Measurements from ENCODE around the gene AK8. TPM values are rescaled to one million over a fixed set of nuclear protein-coding genes. Genes with fewer than 3 reads are reported as not detected.

AK8 gene
- total and polyA plus RNA-seq, 2 experiments from 2014 or later: 0.14 to 0.78 TPM

GRCh38 chr9:132818588-132818987, 59.5 kb downstream of the AK8 start (continued):
- no peak for TF ChIP-seq ZNF462 (CRISPR knock-in tag; IDR thresholded peaks at IDR 0.05)
- no peak for TF ChIP-seq STAT1 (IDR thresholded peaks at IDR 0.05; ENCODE audit: unreplicated experiment)
- no peak for TF ChIP-seq POLR2AphosphoS5 (IDR thresholded peaks at IDR 0.05; ENCODE audit: low read depth)
- TF ChIP-seq ZNF114 (CRISPR knock-in tag; IDR thresholded peaks at IDR 0.05): no peak
- no peak for TF ChIP-seq NANOG (IDR thresholded peaks at IDR 0.05; ENCODE audit: borderline replicate concordance)

- H3F3A ChIP-seq (replicated peaks; ENCODE audit: low read depth): no peaks in the 10 kb centered on the region
- Mint-ChIP-seq H3K4me3 (no peak overlapping the region), H3K27ac (no peak overlapping the region; the same call in 1 of the 2 replicates), H3K36me3 (ENCODE audit: low read depth) (no peaks in the 10 kb centered on the region), H3K9me3 (no peaks in the 10 kb centered on the region), H3K27me3 (ENCODE audit: insufficient read depth, low read depth, poor library complexity) (peaks cover 6% of the 10 kb centered on the region), H3K4me1 (peaks cover 6% of the 10 kb centered on the region; the same call in 2 of the 3 replicates)
- H3K36me3 ChIP-seq (ENCODE audit: insufficient read depth): no peaks in the 10 kb centered on the region
- no peak overlapping the region for H3K27ac ChIP-seq (ENCODE audit: low read depth)
- no peak overlapping the region for H2AFZ ChIP-seq
- ATAC-seq: no peak
- no peaks in the 10 kb centered on the region for H3K27me3 ChIP-seq (ENCODE audit: insufficient read depth)
- H3K4me3 ChIP-seq: no peak overlapping the region
- H3K9me2 ChIP-seq (ENCODE audit: insufficient read depth): no peaks in the 10 kb centered on the region
- H4K20me1 ChIP-seq (replicated peaks; ENCODE audit: insufficient read depth): no peaks in the 10 kb centered on the region
- no peaks in the 10 kb centered on the region for H3K79me2 ChIP-seq (replicated peaks; ENCODE audit: insufficient read depth)
- no peak for DNase-seq (ENCODE audit: low spot score)
- no peaks in the 10 kb centered on the region for H3K4me1 ChIP-seq (ENCODE audit: insufficient read depth)
- no peak overlapping the region for H3K4me2 ChIP-seq
- TF ChIP-seq POLR2AphosphoS5 (IDR thresholded peaks at IDR 0.05; ENCODE audit: low read depth) (no peak), STAT1 (IDR thresholded peaks at IDR 0.05; ENCODE audit: unreplicated experiment) (no peak), JUNB (IDR thresholded peaks at IDR 0.05; ENCODE audit: unreplicated experiment) (no peak), ETS1 (IDR thresholded peaks at IDR 0.05) (no peak), REST (IDR thresholded peaks at IDR 0.05; ENCODE audit: unreplicated experiment) (no peak)
Measured at GRCh38 chr9:132814937-132815336, 63.1 kb downstream of the AK8 start.

Data from GM23338 (cell line).